B cell (primary cell): ENCODE results near the gene SPACA6. TPM values are rescaled to one million over a fixed set of nuclear protein-coding genes. Genes with fewer than 3 reads are reported as not detected.

Experiments used
- ATAC-seq: fragments of 200-7000 bp; cut with Tn5 transposase; one replicate; pipeline ENCODE4 v1.10.0; 2021; ENCODE audit warnings: low read depth, mild to moderate bottlenecking, moderate number of reproducible peaks, moderate library complexity
- CTCF ChIA-PET: fragments of 350-600 bp; sonication (Branson Sonifier 250); formaldehyde crosslinking; loops from one replicate; lab custom pipeline; 2021; ENCODE audit warnings: antibody characterized with exemption, inconsistent platforms; lab: Charles Lee
- POLR2A ChIA-PET: fragments of 350-600 bp; sonication (Branson Sonifier 250); formaldehyde crosslinking; loops from one replicate; lab custom pipeline; 2021; ENCODE audit warnings: antibody characterized with exemption; lab: Charles Lee
- DNase-seq: peaks from one replicate; pipeline ENCODE4 v3.0.0; 2013
- H2AFZ ChIP-seq: 2 replicates; pipeline ENCODE4 v1.6.1; 2012; ENCODE audit warnings: mild to moderate bottlenecking, low read depth, low read length; ENCODE audit not compliant: insufficient read depth, poor library complexity, severe bottlenecking
- H3K27ac ChIP-seq, 2 donors: 1 replicate in 1 of 2; 2 replicates in 1 of 2; pipeline ENCODE4 v1.5.1; 2012 to 2013; ENCODE audit warnings: low read length in 2 of 2, mild to moderate bottlenecking in 2 of 2, moderate library complexity in 1 of 2
- H3K27me3 ChIP-seq, 4 experiments: fragments of 200-600 bp in 1 of 4; sonication (generic) in 1 of 4; replicated peaks in 1 of 4; 1 replicate in 2 of 4; 2 replicates in 2 of 4; pipeline versions ENCODE4 v1.6.1 to v1.7.0; 2013 to 2016; ENCODE audit warnings: low read length in 3 of 4, mild to moderate bottlenecking in 2 of 4, mixed read lengths in 1 of 4, moderate library complexity in 1 of 4; ENCODE audit not compliant: insufficient read depth in 4 of 4, control insufficient read depth in 3 of 4; ENCODE audit errors: control extremely low read depth in 1 of 4
- H3K36me3 ChIP-seq, 2 experiments: replicated peaks in 1 of 2; 1 replicate in 1 of 2; 2 replicates in 1 of 2; pipeline versions ENCODE4 v1.6.1 to v1.7.1; 2013; ENCODE audit warnings: low read length in 1 of 2; ENCODE audit not compliant: insufficient read depth in 2 of 2, control insufficient read depth in 1 of 2; ENCODE audit errors: control extremely low read depth in 1 of 2, extremely low read depth in 1 of 2
- H3K4me1 ChIP-seq, 2 donors: fragments of 200-600 bp in 1 of 2; sonication (generic) in 1 of 2; 1 replicate in 1 of 2; 2 replicates in 1 of 2; pipeline versions ENCODE4 v1.5.1 to v1.6.1; 2013 to 2017; ENCODE audit warnings: low read length in 2 of 2; ENCODE audit not compliant: control insufficient read depth in 2 of 2, insufficient read depth in 2 of 2
- H3K4me2 ChIP-seq: replicated peaks from 2 replicates; pipeline ENCODE3; 2012; ENCODE audit warnings: mild to moderate bottlenecking, low read depth, low read length; ENCODE audit not compliant: poor library complexity, severe bottlenecking
- H3K4me3 ChIP-seq, 5 experiments: fragments of 200-600 bp in 1 of 5; sonication (generic) in 1 of 5; 1 replicate in 3 of 5; 2 replicates in 2 of 5; pipeline versions ENCODE4 v1.5.1 to v1.7.0; 2011 to 2016; ENCODE audit warnings: low read length in 4 of 5, mild to moderate bottlenecking in 4 of 5, low read depth in 2 of 5, control low read depth in 1 of 5, moderate library complexity in 1 of 5; ENCODE audit not compliant: insufficient read depth in 1 of 5; ENCODE audit errors: control extremely low read depth in 1 of 5, extremely low read depth in 1 of 5
- H3K79me2 ChIP-seq: fragments of 200-600 bp; sonication (generic); one replicate; pipeline ENCODE4 v1.6.0; 2016; ENCODE audit warnings: low read length; ENCODE audit not compliant: control insufficient read depth, insufficient read depth
- H3K9ac ChIP-seq: fragments of 200-600 bp; sonication (generic); 2 replicates; pipeline ENCODE4 v1.6.1; 2017; ENCODE audit warnings: mild to moderate bottlenecking, low read length, moderate library complexity
- H3K9me3 ChIP-seq, 3 donors: one replicate each; pipeline versions ENCODE4 v1.6.1 to v1.7.1; 2013; ENCODE audit warnings: low read length in 2 of 3; ENCODE audit not compliant: control insufficient read depth in 2 of 3, insufficient read depth in 1 of 3; ENCODE audit errors: control extremely low read depth in 1 of 3
- H4K20me1 ChIP-seq: 2 replicates; pipeline ENCODE4 v1.6.0; 2012; ENCODE audit warnings: mild to moderate bottlenecking, low read length; ENCODE audit not compliant: insufficient read depth, control insufficient read depth, poor library complexity, severe bottlenecking
- H3K27ac Mint-ChIP-seq: one replicate; pipeline ENCODE4 v1.8.0; 2021; ENCODE audit warnings: mixed read lengths
- H3K27me3 Mint-ChIP-seq: one replicate; pipeline ENCODE4 v1.8.0; 2021; ENCODE audit warnings: mixed read lengths
- H3K4me1 Mint-ChIP-seq: one replicate; pipeline ENCODE4 v1.8.0; 2021; ENCODE audit warnings: mixed read lengths
- H3K4me3 Mint-ChIP-seq: one replicate; pipeline ENCODE4 v1.8.0; 2021; ENCODE audit warnings: mixed read lengths
- H3K9me3 Mint-ChIP-seq: one replicate; pipeline ENCODE4 v1.8.0; 2022; ENCODE audit warnings: mixed read lengths; ENCODE audit not compliant: insufficient read depth
- EZH2 ChIP-seq: IDR thresholded peaks from 2 replicates; pipeline ENCODE4 v1.6.1; 2012; ENCODE audit warnings: borderline replicate concordance, low read depth, mild to moderate bottlenecking, moderate library complexity, low read length; ENCODE audit not compliant: insufficient read depth, poor library complexity, severe bottlenecking
- WGBS: methylation state at CpG from one replicate; pipeline ENCODE4 v1.1.5; 2013; ENCODE audit warnings: missing lambda C conversion rate; ENCODE audit not compliant: insufficient coverage; 5-methylcytosine and 5-hydroxymethylcytosine counted together
- intact Hi-C: fragments of 100-400 bp; cut with micrococcal nuclease; formaldehyde crosslinking; loops from one replicate; pipeline ENCODE4 v1.10.0; 2022
- polyA plus RNA-seq: library from polyadenylated mRNA; depleted of rRNA; stranded (reverse); fragments of >200 nt; gene quantifications from 2 replicates; pipeline ENCODE4 v1.2.3, GENCODE V29; 2012
- total RNA-seq, 2 donors: library from RNA; stranded (reverse); fragments of 120-200 nt in 1 of 2; gene quantifications; 1 replicate in 1 of 2; 2 replicates in 1 of 2; pipeline versions ENCODE4 v1.2.3 to v1.2.4, GENCODE V29; 2013 to 2022
- TF ChIP-seq, protein P1 (sequence below): fragments of 200-600 bp; IDR thresholded peaks from one replicate; pipeline ENCODE4 v1.8.0; 2022; ENCODE audit warnings: antibody characterized with exemption, mild to moderate bottlenecking

SPACA6 gene
- total and polyA plus RNA-seq, 2 donors (not counting 1 experiment from before 2014, with no cell fraction given), result 3.3 to 4.0 TPM

DNA sequence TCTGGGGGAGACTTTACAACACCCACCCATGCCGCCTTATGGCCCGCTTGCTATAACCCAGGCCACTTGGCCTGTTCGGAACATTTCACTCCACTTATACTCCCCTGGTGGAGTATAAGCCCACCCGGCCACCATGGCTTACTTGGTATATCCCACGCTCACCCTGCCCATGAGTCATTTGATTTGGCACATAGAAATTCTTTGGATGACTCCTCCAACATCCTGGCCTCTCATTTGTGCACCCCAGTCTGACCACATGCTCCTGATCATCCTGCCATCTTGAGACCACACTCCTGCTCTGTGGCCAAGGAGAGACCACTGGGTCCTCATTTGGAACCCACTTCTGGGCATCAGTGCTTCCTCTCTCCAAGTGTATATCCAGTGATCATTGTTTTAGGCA lies 5.2 kb downstream of the SPACA6 start:
- TF ChIP-seq, protein P1, sequence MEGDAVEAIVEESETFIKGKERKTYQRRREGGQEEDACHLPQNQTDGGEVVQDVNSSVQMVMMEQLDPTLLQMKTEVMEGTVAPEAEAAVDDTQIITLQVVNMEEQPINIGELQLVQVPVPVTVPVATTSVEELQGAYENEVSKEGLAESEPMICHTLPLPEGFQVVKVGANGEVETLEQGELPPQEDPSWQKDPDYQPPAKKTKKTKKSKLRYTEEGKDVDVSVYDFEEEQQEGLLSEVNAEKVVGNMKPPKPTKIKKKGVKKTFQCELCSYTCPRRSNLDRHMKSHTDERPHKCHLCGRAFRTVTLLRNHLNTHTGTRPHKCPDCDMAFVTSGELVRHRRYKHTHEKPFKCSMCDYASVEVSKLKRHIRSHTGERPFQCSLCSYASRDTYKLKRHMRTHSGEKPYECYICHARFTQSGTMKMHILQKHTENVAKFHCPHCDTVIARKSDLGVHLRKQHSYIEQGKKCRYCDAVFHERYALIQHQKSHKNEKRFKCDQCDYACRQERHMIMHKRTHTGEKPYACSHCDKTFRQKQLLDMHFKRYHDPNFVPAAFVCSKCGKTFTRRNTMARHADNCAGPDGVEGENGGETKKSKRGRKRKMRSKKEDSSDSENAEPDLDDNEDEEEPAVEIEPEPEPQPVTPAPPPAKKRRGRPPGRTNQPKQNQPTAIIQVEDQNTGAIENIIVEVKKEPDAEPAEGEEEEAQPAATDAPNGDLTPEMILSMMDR, result no peak
- TF ChIP-seq EZH2, result no peak
- Mint-ChIP-seq H3K27me3 (peaks cover 45% of the 10 kb centered on the region), H3K9me3 (no peaks in the 10 kb centered on the region), H3K27ac (no peak overlapping the region), H3K4me1 (peaks cover 14% of the 10 kb centered on the region), H3K4me3 (no peak overlapping the region)
- Histone ChIP-seq H3K9me3 (peaks cover 0 to 21% (median 0%) of the 10 kb centered on the region in 3 donors), H3K4me3 (no peak overlapping the region), H3K4me2 (no peak overlapping the region), H3K9ac (no peak overlapping the region), H3K27me3 (peaks cover 0 to 37% (median 7%) of the 10 kb centered on the region in 4 experiments), H2AFZ (no peak overlapping the region), H3K27ac (no peak overlapping the region), H4K20me1 (no peaks in the 10 kb centered on the region), H3K4me1 (peaks cover 12 to 13% of the 10 kb centered on the region in 2 donors), H3K36me3 (no peaks in the 10 kb centered on the region), H3K79me2 (no peaks in the 10 kb centered on the region)
- POLR2A ChIA-PET, result no interaction called here
- WGBS, result 97% methylated on average over 5 of the region's 5 CpGs
- intact Hi-C loops, result no loop called here
- CTCF ChIA-PET, result no interaction called here
- DNase-seq, result no peak
- ATAC-seq, result no peak

DNA sequence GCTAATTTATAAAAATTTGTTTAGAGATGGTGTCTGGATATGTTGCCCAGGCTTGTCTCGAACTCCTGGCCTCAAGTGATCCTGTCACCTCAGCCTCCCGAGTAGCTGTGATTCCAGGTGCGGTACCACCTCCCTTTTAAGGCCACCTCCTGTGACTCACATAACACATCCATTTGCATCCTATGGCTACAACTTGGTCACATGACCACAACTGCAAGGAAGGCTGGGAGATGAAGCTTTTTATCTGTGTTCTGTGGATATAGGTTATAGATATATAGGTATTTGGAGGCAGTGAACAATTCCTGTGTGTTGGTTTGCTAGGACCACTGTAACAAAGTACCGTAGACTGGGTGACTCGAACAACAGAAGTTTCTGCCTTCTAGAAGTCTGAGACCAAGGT lies 6.0 kb downstream of the SPACA6 start:
- peaks cover 19% of the 10 kb centered on the region for H3K4me1 Mint-ChIP-seq
- POLR2A ChIA-PET, result no interaction called here
- no peaks in the 10 kb centered on the region for H3K79me2 ChIP-seq
- peaks cover 37% of the 10 kb centered on the region for H3K27me3 Mint-ChIP-seq
- no peak overlapping the region for H2AFZ ChIP-seq
- 92% methylated on average over 5 of the region's 5 CpGs for WGBS
- H3K27me3 ChIP-seq, result peaks cover 0 to 40% (median 8%) of the 10 kb centered on the region in 4 experiments
- no peak overlapping the region for H3K4me2 ChIP-seq
- no peak for TF ChIP-seq EZH2
- TF ChIP-seq, protein P1, result no peak
- H3K27ac ChIP-seq, result no peak overlapping the region
- intact Hi-C loops, result no loop called here
- H3K4me1 ChIP-seq, result peaks cover 16 to 18% of the 10 kb centered on the region in 2 donors
- H3K4me3 ChIP-seq, result no peak overlapping the region
- H3K36me3 ChIP-seq, result no peaks in the 10 kb centered on the region
- H3K9me3 ChIP-seq, result peaks cover 0 to 24% (median 0%) of the 10 kb centered on the region in 3 donors
- no peak for DNase-seq
- H3K27ac Mint-ChIP-seq, result no peak overlapping the region
- ATAC-seq, result no peak
- no peak overlapping the region for H3K4me3 Mint-ChIP-seq
- no peaks in the 10 kb centered on the region for H4K20me1 ChIP-seq
- CTCF ChIA-PET, result no interaction called here
- H3K9ac ChIP-seq, result no peak overlapping the region
- H3K9me3 Mint-ChIP-seq, result no peaks in the 10 kb centered on the region
